GM11168 (cell line): Measurements from ENCODE around the gene VASH2.
"Not testable (repeated sequence)": the region's sequence is repeated elsewhere in the genome, so short reads cannot be mapped to it uniquely, and the experiment has no call there.

ENCODE experiments used
- in situ Hi-C: fragments of 300-500 bp; cut with MboI; formaldehyde crosslinking; loops from one replicate; pipeline ENCODE4 v1.12.0; 2022; ENCODE audit warnings: low sequenced_read_pairs; ENCODE audit not compliant: unreplicated experiment

VASH2 gene

DNA sequence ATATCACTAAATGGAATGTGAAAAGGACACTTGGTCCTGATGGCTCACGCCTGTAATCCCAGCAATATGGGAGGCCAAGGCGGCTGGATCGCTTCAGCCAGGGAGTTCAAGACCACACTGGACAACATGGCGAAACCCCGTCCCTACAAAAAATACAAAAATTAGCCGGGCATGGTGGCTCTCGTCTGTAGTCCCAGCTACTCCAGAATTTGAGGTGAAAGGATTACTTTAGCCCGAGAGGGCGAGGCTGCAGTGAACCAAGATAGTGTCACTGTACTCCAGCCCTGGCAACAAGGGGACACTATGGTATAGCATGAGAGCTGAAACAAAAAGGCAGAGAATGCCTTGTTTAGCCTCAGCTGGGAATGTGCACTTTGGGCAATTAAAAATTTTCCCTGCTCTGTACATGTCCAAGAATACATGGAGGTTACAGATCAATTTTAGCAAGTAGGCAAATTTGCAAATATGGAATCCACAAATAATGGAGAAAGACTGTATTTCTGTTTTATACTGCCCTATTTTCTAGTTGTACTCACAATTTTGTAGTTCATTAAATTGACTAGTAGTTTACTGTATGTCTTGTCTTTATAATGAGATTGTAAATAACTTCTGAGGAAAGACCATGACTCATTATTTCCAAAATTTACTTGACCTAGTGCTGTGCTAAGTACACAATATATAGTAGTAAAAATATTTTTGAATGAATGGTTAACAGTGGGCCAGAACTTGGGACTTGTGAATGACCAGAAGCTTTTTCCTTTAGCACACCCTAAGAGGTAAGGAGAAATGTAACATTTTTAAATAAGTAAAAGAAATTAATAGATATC is 67.3 kb downstream of the VASH2 start:
- in situ Hi-C loops, result no loop called here

GRCh38 chr1:213019450-213019849 is 69.1 kb downstream of the VASH2 start:
- in situ Hi-C loops, result no loop called here

- in situ Hi-C loops, result no loop called here
These were observed 69.7 kb downstream of the VASH2 start for GRCh38 chr1:213020016-213020415.

DNA sequence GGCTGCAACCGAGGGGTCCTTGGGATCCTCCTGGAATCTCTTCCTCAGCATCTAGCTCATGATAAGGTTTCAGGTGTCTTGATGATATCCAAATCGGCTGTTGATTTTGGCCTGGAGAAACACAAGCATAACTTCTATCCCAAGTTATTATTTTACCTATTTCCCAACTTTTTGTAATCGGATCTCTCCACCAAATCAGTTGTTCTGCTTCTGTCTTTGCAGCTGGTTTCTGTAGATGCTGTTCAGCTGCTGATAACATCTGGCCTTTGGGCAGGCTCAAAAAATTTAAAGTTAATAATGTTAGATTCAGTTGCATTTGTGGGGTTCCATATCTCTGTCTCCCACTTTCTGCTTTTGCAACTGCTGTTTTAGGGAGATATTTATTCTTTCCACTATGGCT is 76.7 kb downstream of the VASH2 start:
- in situ Hi-C loops, result not testable (repeated sequence)

DNA sequence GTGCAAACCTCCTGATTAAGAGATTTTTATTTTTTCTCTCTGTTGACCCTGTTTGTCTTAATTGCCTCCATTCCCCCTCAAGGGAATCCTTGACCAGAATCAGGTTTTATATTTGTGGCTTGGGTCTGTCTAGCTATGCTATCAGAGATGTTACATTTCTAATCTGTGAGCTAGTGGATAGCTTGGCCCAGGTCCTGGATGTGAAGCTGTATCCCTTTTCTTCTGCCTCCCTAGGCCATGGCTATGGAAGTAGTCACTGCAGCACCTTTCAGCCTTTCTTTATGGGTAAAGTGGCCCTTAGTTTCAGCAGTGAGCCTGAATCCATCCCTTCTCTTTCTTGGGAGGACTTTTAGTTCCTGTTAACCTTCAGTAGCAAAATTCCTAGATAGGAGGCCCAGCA is 82.3 kb downstream of the VASH2 start:
- in situ Hi-C loops, result no loop called here

- in situ Hi-C loops, result no loop called here
These were observed 84.4 kb downstream of the VASH2 start for GRCh38 chr1:213034713-213035112.

- in situ Hi-C loops, result no loop called here
These were observed 85.2 kb downstream of the VASH2 start for GRCh38 chr1:213035573-213035972.
